GM19025 (cell line): ENCODE results near the gene SCN8A.

Experiments used
- ATAC-seq: cut with Tn5 transposase; IDR thresholded peaks from one replicate; pipeline ENCODE4 v1.9.1; 2021; ENCODE audit warnings: mild to moderate bottlenecking, low read depth, moderate library complexity; ENCODE audit not compliant: unreplicated experiment

Gene SCN8A

GRCh38 chr12:51663390-51663789 is 72.4 kb downstream of the SCN8A start:
- ATAC-seq, result no peak

- ATAC-seq, result no peak
Measured at GRCh38 chr12:51666696-51667095, 75.7 kb downstream of the SCN8A start.

GRCh38 chr12:51667269-51667668 is 76.2 kb downstream of the SCN8A start:
- ATAC-seq, result no peak

- ATAC-seq, result no peak
Measured at GRCh38 chr12:51669271-51669670, 78.2 kb downstream of the SCN8A start.

GRCh38 chr12:51669996-51670395 is 79.0 kb downstream of the SCN8A start:
- ATAC-seq, result no peak

- no peak for ATAC-seq
Measured at GRCh38 chr12:51672334-51672733, 81.3 kb downstream of the SCN8A start.

GRCh38 chr12:51675071-51675803 is 84.2 kb downstream of the SCN8A start:
- no peak for ATAC-seq

GRCh38 chr12:51676875-51677274 is 85.8 kb downstream of the SCN8A start:
- no peak for ATAC-seq

GRCh38 chr12:51677284-51677968 is 86.4 kb downstream of the SCN8A start:
- ATAC-seq, result no peak

GRCh38 chr12:51678086-51678724 is 87.2 kb downstream of the SCN8A start:
- ATAC-seq, result no peak

- no peak for ATAC-seq
Measured at GRCh38 chr12:51682981-51683380, 91.9 kb downstream of the SCN8A start.

GRCh38 chr12:51683763-51684357 is 92.8 kb downstream of the SCN8A start:
- no peak for ATAC-seq

GRCh38 chr12:51686727-51687126 is 95.7 kb downstream of the SCN8A start:
- no peak for ATAC-seq

- ATAC-seq, result no peak
Measured at GRCh38 chr12:51687177-51687576, 96.1 kb downstream of the SCN8A start.

GRCh38 chr12:51687614-51688013 is 96.6 kb downstream of the SCN8A start:
- no peak for ATAC-seq

- ATAC-seq, result no peak
Measured at GRCh38 chr12:51689983-51690382, 99.0 kb downstream of the SCN8A start.

GRCh38 chr12:51692016-51692415 is 101.0 kb downstream of the SCN8A start:
- no peak for ATAC-seq

- ATAC-seq, result no peak
Measured at GRCh38 chr12:51693569-51693968, 102.5 kb downstream of the SCN8A start.

GRCh38 chr12:51694146-51694545 is 103.1 kb downstream of the SCN8A start:
- ATAC-seq, result no peak

- no peak for ATAC-seq
Measured at GRCh38 chr12:51695241-51696010, 104.4 kb downstream of the SCN8A start.

- no peak for ATAC-seq
Measured at GRCh38 chr12:51699219-51699618, 108.2 kb downstream of the SCN8A start.
